Upper lobe of right lung (tissue), 1 donor: ENCODE data around the gene FAM184B. TPM values are rescaled to one million over a fixed set of nuclear protein-coding genes. Genes with fewer than 3 reads are reported as not detected.

Source experiments
- ATAC-seq: fragments of 200-7000 bp; cut with Tn5 transposase; one replicate; pipeline ENCODE4 v1.9.1; 2020; ENCODE audit warnings: mild to moderate bottlenecking, moderate library complexity
- DNase-seq: peaks from one replicate; pipeline ENCODE4 v3.0.0-alpha.2; 2020
- H3K27ac ChIP-seq: fragments of 200-600 bp; one replicate; pipeline ENCODE4 v1.8.0; 2022
- H3K27me3 ChIP-seq: fragments of 200-600 bp; one replicate; pipeline ENCODE4 v1.8.0; 2022; ENCODE audit warnings: mild to moderate bottlenecking
- H3K36me3 ChIP-seq: fragments of 200-600 bp; one replicate; pipeline ENCODE4 v1.8.0; 2022
- H3K4me1 ChIP-seq: fragments of 200-600 bp; one replicate; pipeline ENCODE4 v1.8.0; 2022
- H3K4me3 ChIP-seq: fragments of 200-600 bp; one replicate; pipeline ENCODE4 v1.8.0; 2022; ENCODE audit warnings: mild to moderate bottlenecking
- H3K9me3 ChIP-seq: fragments of 200-600 bp; one replicate; pipeline ENCODE4 v1.8.0; 2022
- intact Hi-C: fragments of 100-400 bp; cut with DNase I; formaldehyde crosslinking; loops from one replicate; pipeline ENCODE4 v1.11.0; 2022
- total RNA-seq: library from RNA; stranded (reverse); fragmentation: NEBNext Ultra II Directional; extraction: Animal tissue kit (Norgen Biotek cat#: 25700); gene quantifications from one replicate; pipeline ENCODE4 v1.2.1, GENCODE V29; 2021
- TF ChIP-seq, protein P1 (sequence below): fragments of 200-600 bp; IDR thresholded peaks from one replicate; pipeline ENCODE4 v1.8.0; 2022; ENCODE audit warnings: antibody characterized with exemption
- donor health status: DM: no; HTN: yes; CAD: no; lungs with severe emphysema.

Gene FAM184B
- total RNA-seq, 1 donor from 2014 or later: 0.17 TPM

DNA sequence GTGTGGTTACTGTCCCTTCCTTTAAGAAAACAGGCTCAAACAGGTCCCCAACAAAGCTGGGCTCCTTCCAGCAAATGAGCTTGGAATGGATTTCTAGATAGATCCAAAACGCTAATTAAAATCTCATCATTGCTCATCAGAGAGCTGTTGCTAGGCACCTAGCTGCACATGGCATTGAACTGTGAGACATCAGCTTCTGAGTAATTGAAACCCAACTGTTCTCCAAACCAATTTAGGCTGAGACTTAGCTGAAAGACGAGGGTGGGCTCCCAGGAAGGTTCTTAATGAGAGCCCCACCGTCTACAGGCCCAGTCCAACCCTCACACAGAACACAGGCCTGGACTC lies 59.1 kb downstream of the FAM184B start:
- no peak for DNase-seq
- Histone ChIP-seq H3K4me1 (no peaks in the 10 kb centered on the region), H3K27ac (no peak overlapping the region), H3K9me3 (no peaks in the 10 kb centered on the region), H3K4me3 (no peak overlapping the region), H3K36me3 (no peaks in the 10 kb centered on the region), H3K27me3 (no peaks in the 10 kb centered on the region)
- ATAC-seq: no peak
- TF ChIP-seq, protein P1, sequence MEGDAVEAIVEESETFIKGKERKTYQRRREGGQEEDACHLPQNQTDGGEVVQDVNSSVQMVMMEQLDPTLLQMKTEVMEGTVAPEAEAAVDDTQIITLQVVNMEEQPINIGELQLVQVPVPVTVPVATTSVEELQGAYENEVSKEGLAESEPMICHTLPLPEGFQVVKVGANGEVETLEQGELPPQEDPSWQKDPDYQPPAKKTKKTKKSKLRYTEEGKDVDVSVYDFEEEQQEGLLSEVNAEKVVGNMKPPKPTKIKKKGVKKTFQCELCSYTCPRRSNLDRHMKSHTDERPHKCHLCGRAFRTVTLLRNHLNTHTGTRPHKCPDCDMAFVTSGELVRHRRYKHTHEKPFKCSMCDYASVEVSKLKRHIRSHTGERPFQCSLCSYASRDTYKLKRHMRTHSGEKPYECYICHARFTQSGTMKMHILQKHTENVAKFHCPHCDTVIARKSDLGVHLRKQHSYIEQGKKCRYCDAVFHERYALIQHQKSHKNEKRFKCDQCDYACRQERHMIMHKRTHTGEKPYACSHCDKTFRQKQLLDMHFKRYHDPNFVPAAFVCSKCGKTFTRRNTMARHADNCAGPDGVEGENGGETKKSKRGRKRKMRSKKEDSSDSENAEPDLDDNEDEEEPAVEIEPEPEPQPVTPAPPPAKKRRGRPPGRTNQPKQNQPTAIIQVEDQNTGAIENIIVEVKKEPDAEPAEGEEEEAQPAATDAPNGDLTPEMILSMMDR: no peak
- intact Hi-C loops: no loop called here

DNA sequence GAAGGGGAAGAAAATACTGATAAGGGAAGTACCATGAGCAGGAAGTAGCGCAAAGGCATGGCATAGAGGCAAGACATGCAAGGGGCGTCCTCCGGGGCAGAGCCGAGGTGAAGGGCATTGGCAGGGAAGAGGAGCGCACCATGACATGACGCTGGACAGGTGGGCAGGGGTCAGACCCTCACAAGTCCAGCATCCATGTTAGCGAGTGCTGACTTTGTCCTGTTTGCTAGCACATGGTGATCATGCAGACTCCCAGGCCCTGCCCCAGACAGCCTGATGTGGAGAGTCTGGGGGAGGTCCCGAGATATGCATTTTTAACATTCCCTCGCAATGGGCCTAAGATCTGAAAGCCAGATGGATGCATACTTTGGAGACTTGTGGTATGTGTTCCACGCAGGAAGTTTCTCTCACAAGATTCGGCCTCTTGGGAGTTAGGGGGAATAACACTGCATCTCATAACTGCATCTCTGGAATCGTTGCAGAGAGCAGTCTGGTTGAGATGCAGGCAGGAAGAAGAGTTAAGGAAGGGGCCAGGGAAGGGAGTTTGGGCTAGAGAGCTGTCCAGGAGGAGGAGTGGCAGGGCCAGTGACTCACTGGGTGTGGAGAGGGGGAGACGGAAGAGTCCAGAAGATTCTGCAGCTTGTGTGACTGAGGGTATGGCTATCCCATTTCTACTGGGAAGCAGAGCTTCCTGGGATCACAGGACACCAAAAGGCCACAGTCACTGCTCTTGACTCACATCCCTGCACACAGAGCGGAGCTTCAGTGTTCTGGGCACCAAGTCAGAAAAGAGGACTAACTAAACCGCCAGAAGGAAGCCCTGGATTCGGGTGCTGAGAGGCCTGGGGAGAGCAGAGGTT lies 59.7 kb downstream of the FAM184B start:
- no peaks in the 10 kb centered on the region for H3K4me1 ChIP-seq
- no peaks in the 10 kb centered on the region for H3K27me3 ChIP-seq
- DNase-seq (no peak), ATAC-seq (no peak)
- no peak overlapping the region for H3K4me3 ChIP-seq
- H3K36me3 ChIP-seq: no peaks in the 10 kb centered on the region
- intact Hi-C loops: no loop called here
- H3K9me3 ChIP-seq: no peaks in the 10 kb centered on the region
- no peak overlapping the region for H3K27ac ChIP-seq
- TF ChIP-seq, protein P1: no peak

DNA sequence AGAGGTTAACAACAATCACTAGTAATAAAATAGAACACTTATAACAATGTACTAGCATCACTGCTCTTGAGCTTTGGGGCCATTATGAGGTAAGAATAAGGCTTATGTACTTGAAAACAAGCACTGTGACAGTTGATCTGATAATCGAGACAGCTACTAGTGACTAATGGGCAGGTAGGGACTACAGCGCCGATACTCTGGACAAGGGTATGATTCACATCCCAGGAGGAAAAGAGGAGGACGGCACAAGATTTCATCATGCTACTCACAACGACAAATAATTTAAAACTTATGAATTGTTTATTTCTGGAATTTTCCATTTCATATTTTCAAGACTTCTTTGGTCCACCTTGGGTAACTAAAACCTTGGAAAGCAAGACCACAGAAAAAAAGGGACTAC lies 62.3 kb downstream of the FAM184B start:
- DNase-seq (no peak), ATAC-seq (no peak)
- Histone ChIP-seq H3K27me3 (no peaks in the 10 kb centered on the region), H3K9me3 (no peaks in the 10 kb centered on the region), H3K4me3 (no peak overlapping the region), H3K27ac (no peak overlapping the region), H3K36me3 (no peaks in the 10 kb centered on the region), H3K4me1 (no peaks in the 10 kb centered on the region)
- intact Hi-C loops: no loop called here
- TF ChIP-seq, protein P1: no peak

DNA sequence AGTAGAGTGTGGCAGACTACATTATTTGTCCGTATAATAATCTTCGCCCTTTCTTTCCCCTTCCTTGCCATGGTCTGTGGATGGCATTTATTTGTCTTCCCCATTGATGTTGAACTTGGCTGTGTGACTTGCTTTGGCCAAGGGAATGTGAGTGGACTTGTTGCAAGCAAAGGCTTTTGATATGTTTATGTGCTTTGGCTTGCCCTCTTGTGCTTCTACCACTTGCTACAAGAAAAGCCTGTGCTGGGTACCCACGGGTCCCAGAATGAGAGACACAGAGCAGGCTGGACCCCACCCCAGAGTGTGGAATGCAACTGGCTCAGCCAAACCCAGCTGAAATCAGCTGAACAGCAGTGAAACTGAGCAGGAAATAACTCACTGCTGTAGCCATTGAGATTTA lies 63.0 kb downstream of the FAM184B start:
- intact Hi-C loops: no loop called here
- TF ChIP-seq, protein P1: no peak
- H3K36me3 ChIP-seq: no peaks in the 10 kb centered on the region
- no peak overlapping the region for H3K27ac ChIP-seq
- no peak overlapping the region for H3K4me3 ChIP-seq
- ATAC-seq: no peak
- H3K4me1 ChIP-seq: no peaks in the 10 kb centered on the region
- no peak for DNase-seq
- no peaks in the 10 kb centered on the region for H3K27me3 ChIP-seq
- H3K9me3 ChIP-seq: no peaks in the 10 kb centered on the region

DNA sequence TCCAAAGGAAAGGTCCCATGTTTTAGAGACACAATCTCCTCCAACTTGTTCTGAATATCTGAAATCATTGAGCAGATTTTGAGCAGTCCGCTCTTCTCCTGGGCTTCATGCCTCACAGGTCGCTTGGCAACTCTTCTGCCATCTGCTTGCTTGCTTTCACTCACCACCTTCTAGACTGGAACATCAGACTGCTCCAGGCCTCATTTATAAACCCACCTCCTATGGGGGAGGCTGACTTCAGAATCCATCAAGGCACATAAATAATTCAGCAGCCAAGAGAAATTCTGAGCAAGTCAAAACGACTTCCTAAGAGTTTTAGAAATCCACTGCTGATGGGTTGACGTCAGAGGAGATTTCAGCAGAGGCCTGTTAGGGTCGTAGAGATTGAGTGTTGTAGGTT lies 64.1 kb downstream of the FAM184B start:
- no peak overlapping the region for H3K27ac ChIP-seq
- no peak for ATAC-seq
- intact Hi-C loops: no loop called here

More for the DNA sequence above, 64.1 kb downstream of the FAM184B start:
- no peaks in the 10 kb centered on the region for H3K36me3 ChIP-seq
- no peak for DNase-seq
- no peak overlapping the region for H3K4me3 ChIP-seq
- no peaks in the 10 kb centered on the region for H3K9me3 ChIP-seq
- H3K4me1 ChIP-seq: no peaks in the 10 kb centered on the region
- TF ChIP-seq, protein P1: no peak
- no peaks in the 10 kb centered on the region for H3K27me3 ChIP-seq
